ENCODE measurements around the gene SIAE. TPM values are rescaled to one million over a fixed set of nuclear protein-coding genes. Genes with fewer than 3 reads are reported as not detected.

The SIAE gene
- total RNA-seq, 1 donor from 2014 or later: 4.8 TPM

DNA sequence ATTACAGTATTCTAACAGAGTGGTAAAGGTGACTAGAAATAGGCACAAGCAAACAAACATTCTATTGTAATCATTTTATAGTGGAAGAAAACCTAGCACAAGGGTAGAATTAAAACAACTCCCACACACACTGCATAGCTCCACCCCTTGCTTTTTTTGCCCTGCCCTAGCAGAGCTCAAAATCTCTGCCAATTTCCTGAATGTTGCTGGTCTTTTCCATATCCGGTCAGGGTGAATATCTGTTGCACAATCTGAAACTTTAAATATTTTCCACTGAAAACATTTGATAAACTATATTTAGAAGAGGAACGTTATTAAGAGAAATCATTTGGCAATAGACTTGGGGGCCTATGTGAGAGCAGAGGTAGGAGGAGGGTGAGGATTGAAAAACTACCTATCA lies 2.8 kb upstream of the SIAE start:
- no peak for TF ChIP-seq CTCF (IDR thresholded peaks at IDR 0.05)
- Histone ChIP-seq H3K9me3 (no peaks in the 10 kb centered on the region), H3K36me3 (no peaks in the 10 kb centered on the region), H3K27ac (peak overlapping the region; percentile 50 to 62), H3K27me3 (no peaks in the 10 kb centered on the region), H3K4me3 (no peak overlapping the region), H3K4me1 (peaks cover 4 to 25% of the 10 kb centered on the region in 2 donors)
- intact Hi-C loops (cut with DNase I): loop anchor here (5.0 to 10.0 kb wide), 2 partner anchors 41 to 562 kb away; partner anchors contain the start of gene VWA5A
- DNase-seq (ENCODE audit: low spot score in 2 of 2): peak in 1 of 2 donors; percentile 81

DNA sequence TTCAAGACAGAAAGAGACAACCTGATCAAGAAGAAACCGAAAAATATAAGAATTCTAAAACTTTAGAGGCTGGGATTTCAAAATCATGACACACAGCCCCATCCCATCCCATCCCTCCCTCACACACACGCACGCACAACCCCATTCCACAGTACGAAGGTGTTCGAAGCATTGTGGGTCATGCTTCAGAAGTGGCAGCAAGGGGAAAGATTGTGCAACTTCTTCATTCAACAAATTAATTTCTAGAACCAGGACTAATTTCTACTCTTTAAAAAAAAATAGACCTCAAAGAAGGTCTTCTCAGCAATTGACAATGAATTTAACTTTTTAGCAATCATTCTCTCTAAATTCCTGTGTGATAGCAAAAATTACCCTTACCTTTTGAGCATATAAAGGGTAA lies 1.0 kb upstream of the SIAE start:
- no peak for DNase-seq (ENCODE audit: low spot score in 2 of 2)
- Histone ChIP-seq H3K27ac (peak overlapping the region; percentile 85 to 86), H3K27me3 (no peaks in the 10 kb centered on the region), H3K4me3 (peak overlapping the region; percentile 65 to 87), H3K4me1 (peaks cover 4 to 25% of the 10 kb centered on the region in 2 donors), H3K9me3 (no peaks in the 10 kb centered on the region), H3K36me3 (no peaks in the 10 kb centered on the region)
- intact Hi-C loops (cut with DNase I): loop anchor here (10.0 kb wide), 1 partner anchor 560 kb away; the partner anchor contains the start of gene VWA5A
- TF ChIP-seq CTCF (IDR thresholded peaks at IDR 0.05): peak in 1 of 3 experiments; percentile 1

DNA sequence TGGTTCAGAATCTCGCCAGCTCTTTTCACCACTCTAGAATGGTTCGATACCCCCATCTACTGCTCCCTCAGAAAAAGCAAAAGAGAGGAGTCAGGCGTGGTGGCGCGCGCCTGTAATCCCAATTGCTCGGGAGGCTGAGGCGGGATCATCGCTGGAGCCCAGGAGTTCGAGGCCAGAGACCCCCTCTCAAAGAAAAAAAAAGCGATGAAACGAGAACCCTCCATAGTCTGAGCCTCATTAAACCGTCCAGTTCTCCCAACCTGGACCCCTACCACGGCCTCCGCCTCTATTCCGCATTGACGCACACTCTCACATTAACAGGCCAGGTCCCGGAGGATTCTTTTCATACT lies 604 bp upstream of the SIAE start:
- peak in 1 of 3 experiments; percentile 1 for TF ChIP-seq CTCF (IDR thresholded peaks at IDR 0.05)
- DNase-seq (ENCODE audit: low spot score in 2 of 2): no peak
- no peaks in the 10 kb centered on the region for H3K9me3 ChIP-seq
- intact Hi-C loops (cut with DNase I): loop anchor here (10.0 kb wide), 1 partner anchor 559 kb away; the partner anchor contains the start of gene VWA5A
- peaks cover 4 to 25% of the 10 kb centered on the region in 2 donors for H3K4me1 ChIP-seq
- no peaks in the 10 kb centered on the region for H3K27me3 ChIP-seq
- H3K27ac ChIP-seq: peak overlapping the region; percentile 85 to 86
- H3K4me3 ChIP-seq: peak overlapping the region; percentile 65 to 87
- no peaks in the 10 kb centered on the region for H3K36me3 ChIP-seq

DNA sequence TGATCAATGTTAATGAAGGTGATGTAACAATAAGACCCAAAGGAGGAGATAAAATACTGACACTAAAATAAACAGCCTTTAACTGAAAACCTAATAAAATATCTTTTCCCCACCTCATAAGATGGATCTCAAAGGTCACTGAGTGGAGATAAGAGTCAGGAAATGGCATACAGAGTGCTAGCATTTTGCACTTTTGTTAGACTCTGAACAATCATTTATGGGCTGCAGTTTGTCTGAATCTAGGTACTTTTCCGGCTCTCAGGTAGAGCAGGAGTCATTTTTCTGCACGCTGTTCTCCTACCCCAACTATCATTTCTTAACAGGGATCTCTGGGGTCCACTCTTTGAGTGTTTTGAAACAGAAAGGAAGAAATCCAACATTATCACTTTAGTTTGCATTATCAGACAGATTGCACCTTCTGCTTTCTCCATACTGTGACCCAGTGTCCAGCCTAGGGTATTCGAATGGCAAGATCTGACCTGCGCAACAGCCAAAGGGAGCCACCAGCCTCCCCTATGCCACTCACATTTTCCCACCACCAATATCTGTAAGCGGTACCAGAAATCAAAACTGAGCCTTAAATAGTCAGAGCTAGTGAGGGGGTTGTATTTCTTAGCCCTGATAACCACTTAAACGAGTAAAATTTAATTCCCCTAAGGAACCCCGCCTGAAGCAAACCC lies 863 bp downstream of the SIAE start:
- H3K36me3 ChIP-seq: no peaks in the 10 kb centered on the region
- TF ChIP-seq CTCF (IDR thresholded peaks at IDR 0.05): no peak
- H3K27ac ChIP-seq: peak overlapping the region; percentile 85 to 86
- DNase-seq (ENCODE audit: low spot score in 2 of 2): no peak
- peaks cover 4 to 25% of the 10 kb centered on the region in 2 donors for H3K4me1 ChIP-seq
- intact Hi-C loops (cut with DNase I): loop anchor here (1.0 to 10.0 kb wide), 4 partner anchors 50 to 558 kb away; partner anchors contain the start of genes NRGN, TBRG1 and VWA5A
- peak overlapping the region; percentile 65 to 87 for H3K4me3 ChIP-seq
- no peaks in the 10 kb centered on the region for H3K27me3 ChIP-seq
- no peaks in the 10 kb centered on the region for H3K9me3 ChIP-seq

- Histone ChIP-seq H3K4me1 (peaks cover 4 to 16% of the 10 kb centered on the region in 2 donors), H3K27me3 (no peaks in the 10 kb centered on the region), H3K36me3 (no peaks in the 10 kb centered on the region), H3K9me3 (no peaks in the 10 kb centered on the region), H3K4me3 (no peak overlapping the region), H3K27ac (no peak overlapping the region)
- intact Hi-C loops (cut with DNase I): loop anchor here (10.0 kb wide), 1 partner anchor 556 kb away; the partner anchor contains the start of gene VWA5A
- TF ChIP-seq CTCF (IDR thresholded peaks at IDR 0.05): no peak
- DNase-seq (ENCODE audit: low spot score in 2 of 2): no peak
Observed at GRCh38 chr11:124670732-124671131, 2.8 kb downstream of the SIAE start.

Measured in ascending aorta (tissue), 2 donors.